Progenitor cell of endocrine pancreas (in vitro differentiated cells): Measurements from ENCODE around the gene MSH3. TPM values are rescaled to one million over a fixed set of nuclear protein-coding genes. Genes with fewer than 3 reads are reported as not detected.
"Not testable (repeated sequence)": the region's sequence is repeated elsewhere in the genome, so short reads cannot be mapped to it uniquely, and the experiment has no call there.

Experiments
- DNase-seq: peaks from one replicate; pipeline ENCODE4 v3.0.0; 2021; ENCODE audit warnings: low spot score; ENCODE audit not compliant: unreplicated experiment
- H3K27ac Mint-ChIP-seq: 2 replicates; pipeline ENCODE4 v1.8.0; 2021; ENCODE audit warnings: mild to moderate bottlenecking, moderate library complexity, mixed read lengths
- H3K27me3 Mint-ChIP-seq: 2 replicates; pipeline ENCODE4 v1.8.0; 2021; ENCODE audit warnings: mixed read lengths
- H3K36me3 Mint-ChIP-seq: 2 replicates; pipeline ENCODE4 v1.8.0; 2022; ENCODE audit warnings: mixed read lengths; ENCODE audit not compliant: insufficient read depth
- H3K4me1 Mint-ChIP-seq: 2 replicates; pipeline ENCODE4 v1.8.0; 2021; ENCODE audit warnings: low read depth, mixed read lengths
- H3K4me3 Mint-ChIP-seq: 2 replicates; pipeline ENCODE4 v1.8.0; 2021; ENCODE audit warnings: low read depth, mild to moderate bottlenecking, moderate library complexity, mixed read lengths
- H3K9me3 Mint-ChIP-seq: 2 replicates; pipeline ENCODE4 v1.8.0; 2021; ENCODE audit warnings: low read depth, mixed read lengths
- CTCF ChIP-seq: fragments of 200-600 bp; sonication (generic); IDR thresholded peaks from one replicate; pipeline ENCODE4 v1.5.0; 2021; ENCODE audit warnings: antibody characterized with exemption, mild to moderate bottlenecking; ENCODE audit not compliant: unreplicated experiment
- total RNA-seq: library from RNA; stranded (reverse); gene quantifications from 2 replicates; pipeline ENCODE4 v1.2.1, GENCODE V29; 2021

The MSH3 gene
- total RNA-seq, 1 donor from 2014 or later, result 16.9 TPM

GRCh38 chr5:80738466-80738865, 84.0 kb downstream of the MSH3 start:
- Mint-ChIP-seq H3K4me1 (peaks cover 11% of the 10 kb centered on the region), H3K9me3 (no peaks in the 10 kb centered on the region), H3K4me3 (no peak overlapping the region), H3K27me3 (no peaks in the 10 kb centered on the region), H3K36me3 (peaks cover 14% of the 10 kb centered on the region), H3K27ac (no peak overlapping the region)
- no peak for DNase-seq
- TF ChIP-seq CTCF, result no peak

- TF ChIP-seq CTCF, result no peak
Observed at GRCh38 chr5:80739057-80739456, 84.6 kb downstream of the MSH3 start.

GRCh38 chr5:80739496-80739895, 85.0 kb downstream of the MSH3 start:
- Mint-ChIP-seq H3K4me3 (no peak overlapping the region), H3K27me3 (no peaks in the 10 kb centered on the region), H3K27ac (no peak overlapping the region), H3K36me3 (peaks cover 14% of the 10 kb centered on the region), H3K4me1 (peaks cover 11% of the 10 kb centered on the region), H3K9me3 (no peaks in the 10 kb centered on the region)
- no peak for TF ChIP-seq CTCF
- DNase-seq, result no peak

More at GRCh38 chr5:80739057-80739456, 84.6 kb downstream of the MSH3 start:
- Mint-ChIP-seq H3K9me3 (no peaks in the 10 kb centered on the region), H3K27ac (no peak overlapping the region), H3K27me3 (no peaks in the 10 kb centered on the region), H3K4me3 (no peak overlapping the region), H3K36me3 (peaks cover 14% of the 10 kb centered on the region), H3K4me1 (peaks cover 11% of the 10 kb centered on the region)
- no peak for DNase-seq

GRCh38 chr5:80739898-80740297, 85.4 kb downstream of the MSH3 start:
- TF ChIP-seq CTCF, result no peak
- Mint-ChIP-seq H3K27me3 (no peaks in the 10 kb centered on the region), H3K4me1 (peaks cover 11% of the 10 kb centered on the region), H3K27ac (no peak overlapping the region), H3K36me3 (peaks cover 17% of the 10 kb centered on the region), H3K4me3 (no peak overlapping the region), H3K9me3 (no peaks in the 10 kb centered on the region)
- DNase-seq, result no peak

GRCh38 chr5:80740488-80740887, 86.0 kb downstream of the MSH3 start:
- H3K4me1 Mint-ChIP-seq, result peaks cover 11% of the 10 kb centered on the region
- not testable (repeated sequence) for H3K9me3 Mint-ChIP-seq, DNase-seq, H3K27me3 Mint-ChIP-seq, H3K4me3 Mint-ChIP-seq, H3K27ac Mint-ChIP-seq
- peaks cover 21% of the 10 kb centered on the region for H3K36me3 Mint-ChIP-seq

GRCh38 chr5:80740999-80741398, 86.5 kb downstream of the MSH3 start:
- Mint-ChIP-seq H3K27me3 (no peaks in the 10 kb centered on the region), H3K36me3 (peaks cover 26% of the 10 kb centered on the region), H3K27ac (no peak overlapping the region), H3K9me3 (no peaks in the 10 kb centered on the region), H3K4me3 (no peak overlapping the region), H3K4me1 (peaks cover 11% of the 10 kb centered on the region)
- TF ChIP-seq CTCF, result no peak
- DNase-seq, result no peak
